Measurements from ENCODE around the gene LMO1.

Gene LMO1

DNA sequence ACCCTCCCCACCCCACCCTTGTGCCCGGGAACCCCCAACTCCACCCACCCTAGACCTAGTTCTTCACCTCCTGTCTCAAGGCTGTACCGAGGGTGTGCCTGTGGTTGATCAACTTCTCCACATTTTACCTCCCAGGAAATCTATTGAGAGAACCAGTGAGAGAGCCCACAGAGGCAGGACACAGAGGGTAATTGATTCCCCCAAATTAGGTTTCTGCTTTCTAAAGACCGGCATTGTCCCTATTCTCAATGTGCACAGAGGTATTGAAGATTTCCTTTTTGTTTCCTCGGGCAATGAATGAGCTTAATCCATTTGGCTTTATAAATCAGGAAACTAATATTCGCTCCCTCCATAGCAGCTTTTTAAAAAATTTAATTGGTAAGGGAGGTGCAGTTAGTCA, 6.0 kb upstream of the LMO1 start:
- Histone ChIP-seq H3K36me3 (ENCODE audit: insufficient read depth, low read length) (no peaks in the 10 kb centered on the region), H3K9ac (ENCODE audit: low read depth, low read length, poor library complexity, severe bottlenecking) (no peak overlapping the region), H3K4me3 (ENCODE audit: low read length, poor library complexity, severe bottlenecking) (no peak overlapping the region), H2AFZ (ENCODE audit: low read length) (no peak overlapping the region), H3K9me2 (replicated peaks; ENCODE audit: low read depth, low read length) (no peaks in the 10 kb centered on the region), H3K4me2 (ENCODE audit: low read depth, low read length, poor library complexity, severe bottlenecking) (no peak overlapping the region), H3K79me2 (ENCODE audit: insufficient read depth, low read length) (no peaks in the 10 kb centered on the region), H4K20me1 (ENCODE audit: insufficient read depth, low read length, poor library complexity, severe bottlenecking) (no peaks in the 10 kb centered on the region), H3K4me1 (ENCODE audit: insufficient read depth, low read length, poor library complexity, severe bottlenecking) (no peaks in the 10 kb centered on the region), H3K9me3 (ENCODE audit: insufficient read depth, low read depth, low read length) (no peaks in the 10 kb centered on the region), H3K27me3 (ENCODE audit: insufficient read depth, low read length, poor library complexity, severe bottlenecking) (no peaks in the 10 kb centered on the region), H3F3A (ENCODE audit: low read depth) (no peaks in the 10 kb centered on the region)
- TF ChIP-seq EZH2phosphoT487 (IDR thresholded peaks at IDR 0.05; ENCODE audit: borderline replicate concordance), result no peak
- TF ChIP-seq, protein P1, sequence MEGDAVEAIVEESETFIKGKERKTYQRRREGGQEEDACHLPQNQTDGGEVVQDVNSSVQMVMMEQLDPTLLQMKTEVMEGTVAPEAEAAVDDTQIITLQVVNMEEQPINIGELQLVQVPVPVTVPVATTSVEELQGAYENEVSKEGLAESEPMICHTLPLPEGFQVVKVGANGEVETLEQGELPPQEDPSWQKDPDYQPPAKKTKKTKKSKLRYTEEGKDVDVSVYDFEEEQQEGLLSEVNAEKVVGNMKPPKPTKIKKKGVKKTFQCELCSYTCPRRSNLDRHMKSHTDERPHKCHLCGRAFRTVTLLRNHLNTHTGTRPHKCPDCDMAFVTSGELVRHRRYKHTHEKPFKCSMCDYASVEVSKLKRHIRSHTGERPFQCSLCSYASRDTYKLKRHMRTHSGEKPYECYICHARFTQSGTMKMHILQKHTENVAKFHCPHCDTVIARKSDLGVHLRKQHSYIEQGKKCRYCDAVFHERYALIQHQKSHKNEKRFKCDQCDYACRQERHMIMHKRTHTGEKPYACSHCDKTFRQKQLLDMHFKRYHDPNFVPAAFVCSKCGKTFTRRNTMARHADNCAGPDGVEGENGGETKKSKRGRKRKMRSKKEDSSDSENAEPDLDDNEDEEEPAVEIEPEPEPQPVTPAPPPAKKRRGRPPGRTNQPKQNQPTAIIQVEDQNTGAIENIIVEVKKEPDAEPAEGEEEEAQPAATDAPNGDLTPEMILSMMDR (conservative IDR thresholded peaks at IDR 0.05; ENCODE audit: low read length), result no peak

DNA sequence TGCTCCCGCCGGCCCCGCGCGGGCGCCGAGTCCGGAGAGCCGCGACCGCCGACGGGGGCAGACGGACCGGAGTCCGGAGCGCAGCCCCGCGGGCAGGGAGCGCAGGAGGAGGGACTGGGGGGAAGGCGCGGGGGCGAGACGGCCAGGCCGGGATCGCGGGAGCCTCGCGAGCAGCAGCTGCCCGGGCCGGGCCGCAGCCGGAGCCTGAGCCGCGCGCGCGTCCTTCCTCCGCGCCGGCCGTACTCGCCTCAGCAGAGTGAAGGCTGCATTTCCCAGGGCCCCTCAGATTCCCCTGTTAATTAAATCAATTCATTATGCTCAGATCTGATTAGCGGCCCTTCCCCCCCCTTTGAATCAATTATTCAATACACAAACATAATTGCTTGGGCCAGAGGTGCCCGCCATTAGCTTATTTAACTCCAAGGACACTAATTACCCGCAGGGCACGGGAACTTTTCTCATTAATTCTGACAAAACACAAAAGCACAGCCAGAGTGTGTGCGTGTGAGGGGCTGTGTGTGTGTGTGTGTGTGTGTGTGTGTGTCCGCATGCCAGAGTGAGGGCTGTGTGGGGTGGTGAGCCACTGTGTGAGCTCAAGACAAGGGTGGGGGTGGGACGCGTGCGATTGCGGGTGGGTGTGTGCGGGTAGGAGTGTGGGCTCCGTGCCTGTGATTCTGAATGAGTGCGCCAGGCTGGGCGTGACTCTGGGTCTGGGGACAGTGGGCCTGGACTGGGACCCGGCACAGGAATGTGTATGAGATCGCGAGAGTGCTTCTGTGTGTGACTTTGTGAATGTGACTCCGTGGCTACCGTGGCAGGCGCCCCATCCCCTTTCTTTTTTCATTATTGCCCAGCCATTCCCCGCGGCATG, 5.1 kb upstream of the LMO1 start:
- H2AFZ ChIP-seq (ENCODE audit: low read length), result no peak overlapping the region
- no peaks in the 10 kb centered on the region for H3K4me1 ChIP-seq (ENCODE audit: insufficient read depth, low read length, poor library complexity, severe bottlenecking)
- H3K4me2 ChIP-seq (ENCODE audit: low read depth, low read length, poor library complexity, severe bottlenecking), result no peak overlapping the region
- no peaks in the 10 kb centered on the region for H3K27me3 ChIP-seq (ENCODE audit: insufficient read depth, low read length, poor library complexity, severe bottlenecking)
- TF ChIP-seq, protein P1 (conservative IDR thresholded peaks at IDR 0.05; ENCODE audit: low read length), result no peak
- TF ChIP-seq EZH2phosphoT487 (IDR thresholded peaks at IDR 0.05; ENCODE audit: borderline replicate concordance), result no peak
- no peaks in the 10 kb centered on the region for H3K79me2 ChIP-seq (ENCODE audit: insufficient read depth, low read length)
- no peak overlapping the region for H3K9ac ChIP-seq (ENCODE audit: low read depth, low read length, poor library complexity, severe bottlenecking)
- H3K4me3 ChIP-seq (ENCODE audit: low read length, poor library complexity, severe bottlenecking), result no peak overlapping the region
- no peaks in the 10 kb centered on the region for H3F3A ChIP-seq (ENCODE audit: low read depth)
- no peaks in the 10 kb centered on the region for H3K9me2 ChIP-seq (replicated peaks; ENCODE audit: low read depth, low read length)
- H3K9me3 ChIP-seq (ENCODE audit: insufficient read depth, low read depth, low read length), result no peaks in the 10 kb centered on the region
- H3K36me3 ChIP-seq (ENCODE audit: insufficient read depth, low read length), result no peaks in the 10 kb centered on the region
- no peaks in the 10 kb centered on the region for H4K20me1 ChIP-seq (ENCODE audit: insufficient read depth, low read length, poor library complexity, severe bottlenecking)

- no peaks in the 10 kb centered on the region for H3K79me2 ChIP-seq (ENCODE audit: insufficient read depth, low read length)
- H3K4me3 ChIP-seq (ENCODE audit: low read length, poor library complexity, severe bottlenecking), result no peak overlapping the region
- H3F3A ChIP-seq (ENCODE audit: low read depth), result no peaks in the 10 kb centered on the region
- TF ChIP-seq, protein P1 (conservative IDR thresholded peaks at IDR 0.05; ENCODE audit: low read length), result no peak
- no peak for TF ChIP-seq EZH2phosphoT487 (IDR thresholded peaks at IDR 0.05; ENCODE audit: borderline replicate concordance)
- no peaks in the 10 kb centered on the region for H4K20me1 ChIP-seq (ENCODE audit: insufficient read depth, low read length, poor library complexity, severe bottlenecking)
- H3K9me3 ChIP-seq (ENCODE audit: insufficient read depth, low read depth, low read length), result no peaks in the 10 kb centered on the region
- H3K27me3 ChIP-seq (ENCODE audit: insufficient read depth, low read length, poor library complexity, severe bottlenecking), result no peaks in the 10 kb centered on the region
- no peaks in the 10 kb centered on the region for H3K9me2 ChIP-seq (replicated peaks; ENCODE audit: low read depth, low read length)
- no peak overlapping the region for H3K4me2 ChIP-seq (ENCODE audit: low read depth, low read length, poor library complexity, severe bottlenecking)
- H2AFZ ChIP-seq (ENCODE audit: low read length), result no peak overlapping the region
- H3K4me1 ChIP-seq (ENCODE audit: insufficient read depth, low read length, poor library complexity, severe bottlenecking), result peaks cover 6% of the 10 kb centered on the region
- no peaks in the 10 kb centered on the region for H3K36me3 ChIP-seq (ENCODE audit: insufficient read depth, low read length)
- no peak overlapping the region for H3K9ac ChIP-seq (ENCODE audit: low read depth, low read length, poor library complexity, severe bottlenecking)
These were observed 4.3 kb upstream of the LMO1 start for GRCh38 chr11:8267831-8268529.

Data from Loucy (cell line).